Endothelial cell of umbilical vein (primary cell): Measurements from ENCODE around the gene MRAS. TPM values are rescaled to one million over a fixed set of nuclear protein-coding genes. Genes with fewer than 3 reads are reported as not detected.

Source experiments
- BruUV-seq: library from RNA; stranded (reverse); fragments of 400-500 nt; replicated peaks from 2 replicates; lab custom pipeline; 2021; lab: Mats Ljungman, UMichigan
- CTCF ChIA-PET: fragments of 300-600, 350-600 bp; sonication (Branson Sonifier 250); formaldehyde crosslinking; loops from one replicate; lab custom pipeline; 2021; ENCODE audit warnings: antibody characterized with exemption, inconsistent platforms; lab: Charles Lee
- POLR2A ChIA-PET: fragments of 300-600, 350-600 bp; sonication (Branson Sonifier 250); formaldehyde crosslinking; loops from one replicate; lab custom pipeline; 2021; ENCODE audit warnings: antibody characterized with exemption, inconsistent platforms; lab: Charles Lee
- DNase-seq: peaks from one replicate; pipeline ENCODE4 v3.0.0-alpha.2; 2011; ENCODE audit warnings: low read depth, low spot score
- FAIRE-seq: peaks from 2 replicates; lab custom pipeline; 2011; peaks lifted over from hg19 to GRCh38; lab: Jason Lieb, UNC
- H2AFZ ChIP-seq: 2 replicates; pipeline ENCODE4 v1.6.0; 2012; ENCODE audit warnings: low read depth, low read length, control low read depth, inconsistent platforms
- H3K27ac ChIP-seq: 2 replicates; pipeline ENCODE4 v1.5.1; 2011; ENCODE audit warnings: low read depth, mild to moderate bottlenecking, control low read depth, low read length, moderate library complexity; ENCODE audit not compliant: insufficient read depth
- H3K27me3 ChIP-seq, 2 experiments: 2 replicates each; pipeline versions ENCODE4 v1.6.0 to v1.6.1; 2011; ENCODE audit warnings: low read length in 2 of 2, mixed read lengths in 1 of 2; ENCODE audit not compliant: control insufficient read depth in 2 of 2, insufficient read depth in 2 of 2
- H3K36me3 ChIP-seq, 2 experiments: 2 replicates in 1 of 2; 3 replicates in 1 of 2; pipeline ENCODE4 v1.5.1; 2011; ENCODE audit warnings: low read length in 2 of 2, mild to moderate bottlenecking in 1 of 2, moderate library complexity in 1 of 2; ENCODE audit not compliant: control insufficient read depth in 2 of 2, insufficient read depth in 2 of 2; ENCODE audit errors: extremely low read depth in 1 of 2
- H3K4me1 ChIP-seq: 3 replicates; pipeline ENCODE4 v1.5.1; 2011; ENCODE audit warnings: mild to moderate bottlenecking, low read length; ENCODE audit not compliant: control insufficient read depth, insufficient read depth; ENCODE audit errors: extremely low read depth
- H3K4me2 ChIP-seq: 2 replicates; pipeline ENCODE4 v1.6.1; 2011; ENCODE audit warnings: low read length, control low read depth, mixed read lengths; ENCODE audit not compliant: insufficient read depth
- H3K4me3 ChIP-seq, 3 experiments: fragments of 200-600 bp in 1 of 3; sonication (generic), shearing (Covaris generic) in 1 of 3; replicated peaks in 1 of 3; 2 replicates each; pipeline ENCODE4 v1.5.1; 2011 to 2016; ENCODE audit warnings: control low read depth in 3 of 3, low read length in 3 of 3, mild to moderate bottlenecking in 2 of 3, inconsistent platforms in 1 of 3, low read depth in 1 of 3, moderate library complexity in 1 of 3; ENCODE audit not compliant: insufficient read depth in 1 of 3
- H3K79me2 ChIP-seq: 2 replicates; pipeline ENCODE4 v1.6.0; 2012; ENCODE audit warnings: low read length, inconsistent platforms; ENCODE audit not compliant: control insufficient read depth, insufficient read depth
- H3K9ac ChIP-seq: replicated peaks from 2 replicates; pipeline ENCODE3; 2011; ENCODE audit warnings: low read length, control low read depth; ENCODE audit not compliant: insufficient read depth; ENCODE audit errors: extremely low read depth
- H3K9me1 ChIP-seq: replicated peaks from 3 replicates; pipeline ENCODE4 v1.6.0; 2011; ENCODE audit warnings: mild to moderate bottlenecking, low read length; ENCODE audit not compliant: control insufficient read depth, insufficient read depth; ENCODE audit errors: extremely low read depth
- H3K9me3 ChIP-seq: replicated peaks from 2 replicates; pipeline ENCODE4 v1.5.1; 2012; ENCODE audit warnings: low read length, inconsistent platforms; ENCODE audit not compliant: control insufficient read depth, insufficient read depth
- H4K20me1 ChIP-seq: replicated peaks from 2 replicates; pipeline ENCODE3; 2011; ENCODE audit warnings: mild to moderate bottlenecking, low read length; ENCODE audit not compliant: control insufficient read depth, insufficient read depth; ENCODE audit errors: extremely low read depth
- GATA2 ChIP-seq: IDR thresholded peaks from 2 replicates; pipeline ENCODE4 v1.7.0; 2011; ENCODE audit warnings: low read depth, mild to moderate bottlenecking, moderate library complexity, mixed read lengths, low read length; ENCODE audit not compliant: insufficient read length, insufficient read depth
- JUN ChIP-seq: IDR thresholded peaks from 2 replicates; pipeline ENCODE4 v1.6.1; 2011; ENCODE audit warnings: borderline replicate concordance, low read depth; ENCODE audit not compliant: insufficient read length, insufficient read depth
- MYC ChIP-seq: IDR thresholded peaks from one replicate; pipeline ENCODE4 v1.6.1; 2011; ENCODE audit warnings: mild to moderate bottlenecking, low read depth, low read length
- POLR2A ChIP-seq: IDR thresholded peaks from 2 replicates; pipeline ENCODE4 v1.6.1; 2012; ENCODE audit warnings: low read depth, mild to moderate bottlenecking, control low read depth, low read length
- dilution Hi-C: fragments of 300-500 bp; cut with MboI; formaldehyde crosslinking; loops from one replicate; pipeline ENCODE4 v1.15.0; 2019; ENCODE audit warnings: low sequenced_read_pairs; ENCODE audit not compliant: extremely low pct_ligation_motif_present
- intact Hi-C: fragments of 100-400 bp; cut with micrococcal nuclease; formaldehyde crosslinking; loops from one replicate; pipeline ENCODE4 v1.10.0; 2022
- polyA plus RNA-seq, 4 experiments: library from polyadenylated mRNA; depleted of rRNA in 3 of 4; stranded (reverse) in 3 of 4; unstranded in 1 of 4; fragments of >200 nt; gene quantifications; 2 replicates each; pipeline versions ENCODE4 v1.2.1 to v1.2.3, GENCODE V29; 2011 to 2012; ENCODE audit warnings: missing spikeins in 1 of 4
- total RNA-seq: library from RNA; stranded (reverse); gene quantifications from 2 replicates; pipeline ENCODE4 v1.2.3, GENCODE V29; 2021

The MRAS gene
- total and polyA plus RNA-seq, 2 donors (not counting 3 experiments of a cell fraction or from before 2014, with no cell fraction given): 14.6 to 16.5 TPM

- intact Hi-C loops: no loop called here
- DNase-seq (no peak), FAIRE-seq (peak; percentile 76)
- Histone ChIP-seq H3K4me3 (no peak overlapping the region), H3K4me1 (peaks cover 25% of the 10 kb centered on the region), H3K9ac (no peak overlapping the region), H3K79me2 (no peaks in the 10 kb centered on the region), H3K4me2 (no peak overlapping the region), H3K9me1 (no peaks in the 10 kb centered on the region), H3K9me3 (no peaks in the 10 kb centered on the region), H3K27me3 (peaks cover 0 to 2% of the 10 kb centered on the region in 2 experiments), H3K27ac (no peak overlapping the region), H3K36me3 (no peaks in the 10 kb centered on the region), H4K20me1 (no peaks in the 10 kb centered on the region), H2AFZ (no peak overlapping the region)
- ChIA-PET POLR2A (no interaction called here), CTCF (no interaction called here)
- BruUV-seq: no TSS peak
- dilution Hi-C loops: no loop called here
- TF ChIP-seq JUN: peak; percentile 28
- TF ChIP-seq GATA2: no peak
These were observed 20.5 kb upstream of the MRAS start for GRCh38 chr3:138327831-138328230.

GRCh38 chr3:138328341-138328740 is 20.0 kb upstream of the MRAS start:
- H3K4me2 ChIP-seq: no peak overlapping the region
- FAIRE-seq: no peak

More at GRCh38 chr3:138328341-138328740, 20.0 kb upstream of the MRAS start:
- Histone ChIP-seq H3K4me3 (no peak overlapping the region), H3K27me3 (peaks cover 0 to 2% of the 10 kb centered on the region in 2 experiments), H3K9ac (no peak overlapping the region), H3K4me1 (peaks cover 25% of the 10 kb centered on the region), H3K27ac (no peak overlapping the region), H2AFZ (no peak overlapping the region), H3K9me1 (no peaks in the 10 kb centered on the region), H4K20me1 (no peaks in the 10 kb centered on the region), H3K9me3 (no peaks in the 10 kb centered on the region), H3K79me2 (no peaks in the 10 kb centered on the region), H3K36me3 (no peaks in the 10 kb centered on the region)
- DNase-seq: no peak
- no peak for TF ChIP-seq MYC
- no peak for TF ChIP-seq POLR2A
- dilution Hi-C loops: no loop called here
- POLR2A ChIA-PET: no interaction called here
- intact Hi-C loops: no loop called here
- CTCF ChIA-PET: interaction anchor here (1.0 to 1.6 kb wide), 2 partner anchors 14 to 148 kb away, joined by 5 read pairs; no protein-coding TSS in a partner anchor
- no TSS peak for BruUV-seq
